HL-60/S4 treated with retinoic acid at 250 ng/mL for 4 days and 3 days (cell line): ENCODE measurements around the gene GRK3.

Experiments used
- in situ Hi-C: fragments of 300-500 bp; cut with MboI; formaldehyde crosslinking; loops from 2 replicates; pipeline ENCODE4 v1.7.0; 2022; ENCODE audit warnings: low sequenced_read_pairs

Gene GRK3

GRCh38 chr22:25752615-25753214 is 188.2 kb downstream of the GRK3 start:
- in situ Hi-C loops = no loop called here

GRCh38 chr22:25753252-25753651 is 188.8 kb downstream of the GRK3 start:
- in situ Hi-C loops = no loop called here

- in situ Hi-C loops = no loop called here
Observed at GRCh38 chr22:25754527-25755202, 190.2 kb downstream of the GRK3 start.

DNA sequence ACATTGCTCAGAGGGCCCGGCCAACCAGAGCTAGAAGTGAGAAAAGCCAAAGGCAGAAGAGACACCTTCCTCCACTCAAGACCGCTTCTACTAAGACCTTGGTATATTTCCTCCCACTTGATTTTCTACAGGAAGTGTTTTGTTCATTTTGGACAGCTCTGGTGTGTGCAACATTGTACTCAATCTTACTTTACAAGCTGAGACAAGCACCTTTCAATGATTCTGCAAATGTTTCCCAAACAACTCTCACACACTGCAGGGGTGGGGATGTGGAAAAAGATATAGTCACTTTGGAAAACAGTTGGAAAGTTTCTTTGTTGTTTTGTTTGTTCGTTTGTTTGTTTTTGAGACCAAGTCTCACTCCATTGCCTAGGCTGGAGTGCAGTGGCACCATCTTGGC is 193.2 kb downstream of the GRK3 start:
- in situ Hi-C loops = no loop called here

- in situ Hi-C loops = no loop called here
Observed at GRCh38 chr22:25758316-25758715, 193.8 kb downstream of the GRK3 start.

- in situ Hi-C loops = no loop called here
Observed at GRCh38 chr22:25759825-25760231, 195.4 kb downstream of the GRK3 start.

- in situ Hi-C loops = no loop called here
Observed at GRCh38 chr22:25760294-25760693, 195.8 kb downstream of the GRK3 start.

- in situ Hi-C loops = no loop called here
Observed at GRCh38 chr22:25760848-25761595, 196.5 kb downstream of the GRK3 start.

GRCh38 chr22:25762147-25762546 is 197.7 kb downstream of the GRK3 start:
- in situ Hi-C loops = no loop called here

- in situ Hi-C loops = no loop called here
Observed at GRCh38 chr22:25763239-25763777, 198.8 kb downstream of the GRK3 start.

- in situ Hi-C loops = no loop called here
Observed at GRCh38 chr22:25764270-25765015, 200.0 kb downstream of the GRK3 start.

- in situ Hi-C loops = no loop called here
Observed at GRCh38 chr22:25765016-25765367, 200.5 kb downstream of the GRK3 start.

- in situ Hi-C loops = no loop called here
Observed at GRCh38 chr22:25765801-25766200, 201.3 kb downstream of the GRK3 start.

- in situ Hi-C loops = no loop called here
Observed at GRCh38 chr22:25766418-25766817, 201.9 kb downstream of the GRK3 start.

- in situ Hi-C loops = loop anchor here (10.0 kb wide), 1 partner anchor 296 kb away; no protein-coding TSS in a partner anchor
Observed at GRCh38 chr22:25770333-25770732, 205.9 kb downstream of the GRK3 start.

DNA sequence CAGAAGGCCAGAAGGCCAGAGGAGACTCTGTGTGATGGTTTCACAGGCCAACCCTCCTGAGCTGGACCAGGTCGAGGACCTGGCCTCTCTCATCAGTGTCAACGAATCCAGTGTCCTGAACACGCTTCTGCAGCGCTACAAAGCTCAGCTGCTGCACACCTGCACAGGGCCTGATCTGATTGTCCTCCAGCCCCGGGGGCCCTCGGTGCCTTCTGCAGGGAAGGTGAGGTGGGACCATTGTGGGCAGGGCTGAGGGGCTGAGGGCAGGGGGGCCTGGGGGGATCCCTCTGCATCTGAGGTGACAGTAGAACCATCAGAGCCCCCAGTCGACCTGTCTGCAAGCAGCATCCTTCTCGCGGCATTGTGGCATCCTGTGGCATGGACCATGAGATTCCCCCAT is 207.8 kb downstream of the GRK3 start:
- in situ Hi-C loops = loop anchor here (10.0 kb wide), 1 partner anchor 297 kb away; no protein-coding TSS in a partner anchor

- in situ Hi-C loops = loop anchor here (10.0 kb wide), 1 partner anchor 300 kb away; no protein-coding TSS in a partner anchor
Observed at GRCh38 chr22:25774575-25775026, 210.1 kb downstream of the GRK3 start.

- in situ Hi-C loops = loop anchor here (10.0 kb wide), 1 partner anchor 301 kb away; no protein-coding TSS in a partner anchor
Observed at GRCh38 chr22:25775531-25775930, 211.1 kb downstream of the GRK3 start.

- in situ Hi-C loops = loop anchor here (10.0 kb wide), 1 partner anchor 303 kb away; no protein-coding TSS in a partner anchor
Observed at GRCh38 chr22:25777411-25777810, 212.9 kb downstream of the GRK3 start.

- in situ Hi-C loops = loop anchor here (10.0 kb wide), 1 partner anchor 303 kb away; no protein-coding TSS in a partner anchor
Observed at GRCh38 chr22:25777870-25778269, 213.4 kb downstream of the GRK3 start.
